LNCAP (cell line): ENCODE results near the gene RIBC1.

ENCODE experiments used
- CTCF ChIP-seq: fragments of 450-650 bp; IDR thresholded peaks from 2 replicates; pipeline ENCODE4 v1.5.1; 2017; ENCODE audit warnings: mild to moderate bottlenecking

Gene RIBC1

GRCh38 chrX:53422861-53423306, at the start of gene RIBC1:
RIBC1 (plus strand) TSS chrX:53422873; CDS start chrX:53426277, 3,404 bp downstream.
- TF ChIP-seq CTCF = no peak

- no peak for TF ChIP-seq CTCF
These were observed 49.4 kb upstream of the RIBC1 start for GRCh38 chrX:53373307-53373706.

GRCh38 chrX:53374222-53374820, 48.4 kb upstream of the RIBC1 start:
- TF ChIP-seq CTCF = no peak

- TF ChIP-seq CTCF = no peak
These were observed 47.8 kb upstream of the RIBC1 start for GRCh38 chrX:53374923-53375322.

- no peak for TF ChIP-seq CTCF
These were observed 45.8 kb upstream of the RIBC1 start for GRCh38 chrX:53376888-53377287.

- TF ChIP-seq CTCF = no peak
These were observed 45.2 kb upstream of the RIBC1 start for GRCh38 chrX:53377464-53377863.

- TF ChIP-seq CTCF = no peak
These were observed 43.5 kb upstream of the RIBC1 start for GRCh38 chrX:53379008-53379710.
